ENCODE measurements around the gene KCNE4. TPM values are rescaled to one million over a fixed set of nuclear protein-coding genes. Genes with fewer than 3 reads are reported as not detected.

KCNE4 gene
- total RNA-seq, 1 experiment from 2014 or later, result 2.0 TPM

DNA sequence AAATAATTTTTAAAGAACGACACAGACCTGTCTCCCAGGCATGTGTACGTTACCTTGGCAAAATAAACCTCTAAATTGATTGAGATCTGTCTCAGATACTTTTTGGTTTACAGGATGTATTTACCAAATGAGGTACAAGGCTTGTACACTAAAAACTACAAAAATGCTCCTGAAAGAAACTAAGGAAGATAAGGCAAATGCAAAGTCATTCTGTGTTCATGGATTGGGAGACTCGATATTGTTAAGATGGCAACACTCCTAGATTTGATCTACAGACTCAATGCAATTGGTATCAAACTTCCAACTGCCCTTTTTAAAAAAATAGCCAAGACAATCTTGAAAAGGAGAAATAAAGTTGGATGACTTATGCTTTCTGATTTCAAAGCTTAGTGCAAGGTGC, 11.5 kb upstream of the KCNE4 start:
- DNase-seq (ENCODE audit: low read depth), result no peak

DNA sequence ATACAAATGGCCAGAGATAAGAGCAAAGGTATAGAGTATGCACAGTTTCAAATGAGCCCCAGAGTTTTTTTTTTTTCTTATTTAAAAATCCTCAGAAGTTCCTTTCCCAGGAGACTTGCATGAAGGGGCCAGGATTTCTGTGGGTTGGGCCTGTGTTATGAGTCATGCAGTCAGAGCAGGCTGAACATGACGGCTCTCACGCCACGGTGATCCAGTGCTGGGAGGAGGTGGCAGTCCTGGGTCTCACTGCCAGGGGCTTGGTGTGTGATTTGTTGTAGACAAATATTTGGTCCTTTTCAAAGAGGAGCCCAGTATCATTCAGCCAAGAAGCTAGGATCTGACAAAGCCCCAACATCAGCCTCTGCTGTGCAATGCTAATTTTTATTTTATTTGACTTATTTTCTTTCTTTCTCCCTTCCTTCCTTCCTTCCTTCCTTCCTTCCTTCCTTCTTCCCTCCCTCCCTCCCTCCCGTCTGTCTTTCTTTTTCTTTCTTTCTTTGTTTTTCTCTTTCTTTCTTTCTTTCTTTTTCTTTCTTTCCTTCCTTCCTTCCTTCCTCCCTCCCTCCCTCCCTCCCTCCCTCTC, 10.4 kb upstream of the KCNE4 start:
- DNase-seq (ENCODE audit: low read depth), result peak; percentile 96

DNA sequence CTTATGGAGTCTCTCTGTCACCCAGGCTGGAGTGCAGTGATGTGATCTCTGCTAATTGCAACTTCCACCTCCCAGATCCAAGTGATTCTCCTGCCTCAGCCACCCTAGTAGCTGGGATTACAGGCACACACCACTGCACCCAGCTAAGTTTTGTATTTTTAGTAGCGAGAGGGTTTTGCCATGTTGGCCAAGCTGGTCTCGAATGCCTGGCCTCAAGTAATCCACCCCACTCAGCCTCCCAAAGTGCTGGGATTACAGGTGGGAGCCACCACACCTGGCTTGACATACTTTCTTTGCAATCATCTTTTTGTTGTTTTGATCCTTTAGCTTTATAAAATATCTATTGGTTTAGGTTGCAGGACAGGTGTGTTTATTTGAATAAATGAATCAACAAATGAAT, 9.7 kb upstream of the KCNE4 start:
- DNase-seq (ENCODE audit: low read depth), result no peak

DNA sequence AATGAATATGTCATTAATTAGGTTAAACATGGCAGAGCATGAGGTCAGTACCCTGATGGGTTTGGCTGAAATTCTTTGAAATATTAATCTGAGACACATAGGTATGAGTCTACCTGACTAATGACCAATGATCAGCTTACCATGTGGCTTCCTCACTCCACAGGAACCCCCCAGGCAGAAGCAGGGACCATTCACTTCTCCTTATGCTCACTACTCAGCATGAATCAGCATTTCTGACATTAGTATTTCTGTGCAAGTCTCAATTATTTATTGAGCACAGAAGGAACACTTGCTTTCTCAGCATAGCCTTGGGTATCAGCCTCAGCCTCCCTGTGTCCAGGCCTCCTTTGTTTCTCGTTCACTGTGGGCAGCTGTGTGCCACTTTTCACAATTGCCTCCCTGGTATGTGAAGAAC, 9.3 kb upstream of the KCNE4 start:
- DNase-seq (ENCODE audit: low read depth), result peak; percentile 47

DNA sequence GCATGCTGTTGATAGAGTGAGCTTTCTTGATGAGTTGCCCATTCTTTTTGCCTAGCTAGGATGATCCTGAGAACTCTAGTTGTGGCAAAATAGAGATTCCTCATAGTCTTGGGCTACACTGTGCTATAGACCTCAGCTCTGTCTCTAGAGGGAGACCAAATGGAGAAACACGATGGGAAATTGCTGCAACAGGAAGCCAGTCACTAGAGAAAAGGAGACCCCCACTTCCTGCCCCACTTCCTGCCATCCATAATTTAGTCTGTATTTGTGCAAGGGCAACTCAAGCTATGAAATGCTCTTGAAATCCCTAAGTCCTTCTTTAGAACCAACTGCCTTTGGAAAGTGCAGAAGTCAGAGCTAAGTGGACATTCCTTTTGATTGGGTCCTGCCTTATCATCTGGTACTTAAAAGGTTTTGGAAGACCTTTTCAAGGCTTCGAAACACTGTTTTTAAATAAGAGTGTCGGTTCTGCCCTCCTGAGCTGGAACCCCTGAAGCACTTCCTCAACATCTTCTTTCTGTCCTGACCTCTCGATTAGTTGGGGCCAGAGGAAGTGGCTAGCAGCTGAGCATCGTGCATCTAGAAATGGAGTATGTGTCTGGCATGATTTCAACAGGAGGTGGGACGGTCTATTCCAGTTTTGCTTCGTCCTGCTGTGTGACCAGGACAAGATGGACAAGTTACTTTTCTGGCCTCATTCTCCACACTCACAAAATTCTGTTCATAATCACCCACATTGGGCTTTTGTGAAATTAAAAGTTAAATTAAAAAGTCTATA, 8.6 kb upstream of the KCNE4 start:
- DNase-seq (ENCODE audit: low read depth), result no peak

DNA sequence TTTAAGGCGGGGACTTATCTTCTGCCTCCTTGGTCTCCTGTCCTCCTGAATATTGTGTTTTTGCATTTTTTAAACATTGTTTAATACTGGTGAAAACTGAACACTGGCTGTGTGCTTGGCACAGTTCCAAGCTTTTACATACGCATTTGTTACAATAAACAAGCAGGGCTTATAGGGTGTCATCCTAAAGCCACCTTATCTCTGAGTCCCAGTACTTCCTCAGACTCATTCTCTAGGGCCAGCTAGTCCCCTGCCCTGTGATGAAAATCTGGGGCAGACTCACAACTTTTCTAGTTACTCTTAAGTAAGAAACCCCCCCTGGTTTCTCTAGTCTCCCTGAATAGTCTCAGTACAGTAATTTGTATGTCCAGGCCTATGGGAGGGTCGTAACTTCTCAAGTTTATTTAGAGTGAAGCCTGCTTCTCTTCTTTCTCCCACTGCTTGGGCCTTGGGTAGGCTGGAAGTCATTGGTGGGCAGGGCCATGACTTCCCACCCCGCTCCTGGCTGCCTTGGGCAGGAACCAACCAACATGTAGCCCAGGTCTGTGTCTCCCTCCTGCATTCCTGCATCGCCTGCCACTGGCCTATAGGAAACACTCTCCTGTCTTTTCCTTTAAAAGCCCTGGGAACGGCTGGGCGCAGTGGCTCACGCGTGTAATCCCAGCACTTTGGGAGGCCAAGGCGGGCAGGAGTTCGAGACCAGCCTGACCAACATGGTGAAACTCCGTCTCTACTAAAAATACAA, 7.7 kb upstream of the KCNE4 start:
- no peak for DNase-seq (ENCODE audit: low read depth)

DNA sequence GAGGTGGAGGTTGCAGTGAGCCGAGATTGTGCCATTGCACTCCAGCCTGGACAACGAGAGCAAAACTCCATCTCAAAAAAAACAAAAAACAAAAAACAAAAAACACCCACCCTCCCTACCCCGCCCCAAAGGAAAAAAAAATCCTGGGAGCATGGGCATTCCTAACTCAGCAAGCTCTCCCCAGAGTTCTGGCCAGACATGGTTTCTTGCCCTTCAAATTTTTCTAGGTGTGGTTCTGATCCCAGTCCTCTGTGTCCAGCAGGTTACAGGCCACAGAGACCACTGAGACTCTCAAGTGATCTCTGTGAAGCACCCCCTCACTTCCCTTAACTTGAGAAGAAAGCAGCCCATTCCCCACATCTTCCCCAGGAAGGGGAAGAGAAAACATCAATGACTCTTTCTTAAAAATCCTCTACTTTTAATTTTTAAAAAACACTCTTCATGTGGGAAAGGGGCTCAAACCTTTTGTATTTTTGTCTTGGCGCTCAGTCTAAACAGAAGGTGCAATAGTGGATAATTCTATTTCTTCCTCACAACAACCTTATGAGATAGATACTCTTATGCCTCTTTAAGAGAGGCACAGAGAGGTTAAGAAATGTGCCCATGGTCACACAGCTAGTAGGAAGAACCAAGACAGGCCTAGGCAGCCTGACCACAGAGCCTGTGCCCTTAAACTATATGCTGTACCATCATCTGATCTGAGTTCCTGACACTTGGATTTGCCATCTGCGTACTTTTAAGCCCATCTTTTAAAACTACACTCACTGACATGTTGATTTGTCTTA, 6.9 kb upstream of the KCNE4 start:
- DNase-seq (ENCODE audit: low read depth), result no peak

DNA sequence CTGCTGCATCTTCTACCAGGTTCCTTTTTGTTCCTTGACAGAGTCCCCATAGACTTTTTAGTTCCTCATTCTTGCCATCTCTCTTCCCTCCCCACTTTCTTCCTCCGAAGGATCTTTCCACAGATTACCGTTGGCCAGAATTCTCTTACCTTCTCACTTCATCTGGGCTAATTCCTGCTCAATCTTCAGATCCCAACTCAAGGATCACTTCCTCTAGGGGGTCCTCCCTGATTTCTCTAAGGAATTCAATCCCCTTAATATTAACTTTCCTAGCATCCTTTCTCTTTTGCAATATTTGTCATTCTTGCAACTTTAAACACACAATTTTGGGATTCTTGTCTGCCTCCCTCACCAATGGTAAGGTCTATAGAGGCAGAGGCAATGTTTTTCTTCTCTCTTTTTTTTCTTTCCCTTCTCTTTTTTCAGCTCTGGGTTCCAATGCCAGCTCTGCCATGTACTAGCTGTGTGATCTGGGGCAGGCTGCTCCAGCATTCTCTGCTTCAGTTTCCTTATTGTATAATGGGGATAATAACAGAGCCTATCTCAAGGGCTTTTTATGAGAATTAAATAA, 5.4 kb upstream of the KCNE4 start:
- DNase-seq (ENCODE audit: low read depth), result no peak

DNA sequence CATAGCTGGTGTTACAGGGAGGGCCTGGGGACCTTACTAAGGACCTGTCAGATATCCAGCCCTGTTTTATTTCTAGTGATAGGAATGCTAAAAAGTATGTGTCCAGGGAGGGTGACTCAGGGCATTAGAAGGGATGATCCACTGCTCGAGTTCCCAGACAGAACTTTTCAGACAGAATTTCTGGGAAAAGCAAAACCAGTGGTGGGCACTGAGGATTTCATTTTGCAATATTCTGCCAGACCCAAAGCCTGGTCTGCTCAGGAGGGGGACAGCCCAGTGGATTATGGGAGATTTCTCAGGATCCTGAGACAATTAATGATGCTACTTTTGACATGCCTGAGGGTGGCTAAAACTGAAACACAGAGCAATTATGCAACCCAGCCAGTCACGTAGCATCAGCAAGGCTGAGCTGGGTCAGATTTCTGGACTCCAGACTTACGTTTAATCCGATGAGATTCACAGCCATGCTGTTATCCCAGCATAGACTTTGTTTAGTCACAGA, 4.7 kb upstream of the KCNE4 start:
- DNase-seq (ENCODE audit: low read depth), result no peak

DNA sequence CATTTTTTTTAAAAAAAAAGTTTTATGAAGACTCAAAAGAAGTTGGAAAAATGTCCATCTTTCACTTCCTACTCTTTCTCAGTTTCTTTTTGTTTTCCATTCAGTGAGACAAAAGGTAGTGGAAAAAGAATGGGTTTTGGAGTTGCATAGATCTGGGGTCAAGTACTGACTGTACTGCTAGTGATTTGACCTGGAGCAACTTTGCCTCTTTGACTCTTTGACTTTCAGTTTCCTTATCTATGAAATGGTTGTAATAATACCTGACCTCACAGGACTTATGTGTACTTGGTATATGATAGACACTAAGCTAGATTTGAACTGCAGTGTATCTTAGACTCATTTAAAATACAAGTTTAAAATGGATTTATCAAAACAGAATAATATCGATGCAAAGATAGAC, 3.5 kb upstream of the KCNE4 start:
- DNase-seq (ENCODE audit: low read depth), result no peak

DNA sequence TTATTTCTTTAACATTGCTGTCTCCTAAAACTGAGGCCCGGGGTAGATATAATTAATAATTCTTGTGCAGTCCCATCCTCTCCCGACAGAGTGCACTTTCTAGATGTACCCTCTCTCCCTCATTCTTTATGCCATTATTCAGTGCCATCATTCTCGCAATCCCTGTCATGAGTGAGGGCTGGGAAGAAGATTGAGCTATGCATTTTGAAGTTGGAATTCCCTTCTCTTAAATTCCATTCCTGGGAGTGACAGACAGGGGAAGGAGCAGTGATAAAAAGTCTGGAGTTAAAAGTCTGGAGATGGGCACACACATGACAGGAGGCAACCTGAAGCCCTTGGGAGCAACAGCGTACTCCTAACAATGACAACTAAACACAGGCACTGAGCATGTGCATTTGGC, 2.6 kb upstream of the KCNE4 start:
- DNase-seq (ENCODE audit: low read depth), result no peak

DNA sequence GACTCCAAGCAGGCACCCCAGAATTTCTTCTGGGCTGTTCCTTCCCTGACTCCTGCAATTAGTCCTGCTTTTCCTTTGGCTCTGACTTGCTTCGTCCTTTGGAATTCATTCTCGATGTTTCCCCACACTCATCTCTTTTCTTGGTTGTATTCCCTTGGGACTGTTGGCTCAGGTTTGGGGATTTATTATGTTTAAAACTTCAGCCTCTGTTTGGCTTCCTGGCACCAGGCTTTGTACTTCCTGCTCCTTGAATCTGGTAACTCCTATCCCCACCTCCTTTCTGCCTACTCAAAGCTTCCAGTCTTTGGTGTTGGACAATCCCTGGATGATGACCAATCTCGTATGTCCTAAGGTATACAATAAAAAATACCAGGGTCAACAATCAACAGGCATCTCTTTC, 1.8 kb upstream of the KCNE4 start:
- DNase-seq (ENCODE audit: low read depth), result no peak

DNA sequence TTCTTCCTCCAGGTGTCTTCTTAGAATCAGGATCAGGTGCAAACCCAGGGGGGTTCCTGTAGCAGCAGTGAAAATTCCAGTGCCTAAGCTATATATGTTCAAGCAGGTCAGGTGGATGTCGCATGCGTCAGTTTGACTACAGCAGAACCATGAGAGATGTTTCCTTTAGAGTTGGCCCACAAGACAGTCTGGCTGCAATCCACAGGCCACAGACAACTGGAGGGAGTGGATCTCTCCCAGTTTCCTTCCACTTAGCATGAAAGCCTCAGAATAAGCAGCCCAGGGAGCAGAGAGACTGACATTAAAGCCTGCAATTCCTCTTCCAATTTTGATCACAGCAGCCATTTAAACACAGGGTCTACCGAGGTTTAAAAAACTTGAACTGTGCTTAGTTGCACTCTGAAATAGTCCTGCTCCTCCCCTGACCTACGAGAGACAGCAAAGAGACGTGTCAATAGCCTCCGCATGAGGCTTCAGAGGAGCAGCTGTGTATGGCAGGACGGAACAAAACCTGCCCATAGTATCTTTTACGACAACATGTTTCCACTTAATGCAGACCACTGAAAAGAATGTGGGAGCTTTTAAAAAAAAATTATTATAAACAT, 988 bp upstream of the KCNE4 start:
- no peak for DNase-seq (ENCODE audit: low read depth)

DNA sequence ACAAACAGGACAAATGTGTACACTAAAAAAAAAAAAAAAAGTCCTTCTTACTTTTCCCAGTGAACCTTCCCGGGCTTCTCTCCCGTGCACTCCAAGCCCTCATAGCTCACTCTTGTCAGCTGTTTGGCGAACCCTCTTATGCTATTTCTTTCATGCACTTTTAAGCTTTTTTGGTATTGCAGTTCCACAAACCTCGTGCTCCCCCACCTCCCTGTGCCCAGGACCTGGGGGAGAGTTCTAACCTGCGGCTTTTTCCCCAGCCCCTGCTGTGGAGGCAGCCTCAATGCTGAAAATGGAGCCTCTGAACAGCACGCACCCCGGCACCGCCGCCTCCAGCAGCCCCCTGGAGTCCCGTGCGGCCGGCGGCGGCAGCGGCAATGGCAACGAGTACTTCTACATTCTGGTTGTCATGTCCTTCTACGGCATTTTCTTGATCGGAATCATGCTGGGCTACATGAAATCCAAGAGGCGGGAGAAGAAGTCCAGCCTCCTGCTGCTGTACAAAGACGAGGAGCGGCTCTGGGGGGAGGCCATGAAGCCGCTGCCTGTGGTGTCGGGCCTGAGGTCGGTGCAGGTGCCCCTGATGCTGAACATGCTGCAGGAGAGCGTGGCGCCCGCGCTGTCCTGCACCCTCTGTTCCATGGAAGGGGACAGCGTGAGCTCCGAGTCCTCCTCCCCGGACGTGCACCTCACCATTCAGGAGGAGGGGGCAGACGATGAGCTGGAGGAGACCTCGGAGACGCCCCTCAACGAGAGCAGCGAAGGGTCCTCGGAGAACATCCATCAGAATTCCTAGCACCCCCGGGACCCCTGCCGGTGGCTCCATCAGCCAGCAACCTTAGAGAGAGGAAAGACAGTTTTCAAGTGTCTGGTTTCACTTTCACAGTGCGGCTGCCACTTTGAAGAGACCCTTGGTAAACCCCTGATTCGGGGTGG, 826 bp downstream of the KCNE4 start:
- DNase-seq (ENCODE audit: low read depth), result peak; percentile 35

DNA sequence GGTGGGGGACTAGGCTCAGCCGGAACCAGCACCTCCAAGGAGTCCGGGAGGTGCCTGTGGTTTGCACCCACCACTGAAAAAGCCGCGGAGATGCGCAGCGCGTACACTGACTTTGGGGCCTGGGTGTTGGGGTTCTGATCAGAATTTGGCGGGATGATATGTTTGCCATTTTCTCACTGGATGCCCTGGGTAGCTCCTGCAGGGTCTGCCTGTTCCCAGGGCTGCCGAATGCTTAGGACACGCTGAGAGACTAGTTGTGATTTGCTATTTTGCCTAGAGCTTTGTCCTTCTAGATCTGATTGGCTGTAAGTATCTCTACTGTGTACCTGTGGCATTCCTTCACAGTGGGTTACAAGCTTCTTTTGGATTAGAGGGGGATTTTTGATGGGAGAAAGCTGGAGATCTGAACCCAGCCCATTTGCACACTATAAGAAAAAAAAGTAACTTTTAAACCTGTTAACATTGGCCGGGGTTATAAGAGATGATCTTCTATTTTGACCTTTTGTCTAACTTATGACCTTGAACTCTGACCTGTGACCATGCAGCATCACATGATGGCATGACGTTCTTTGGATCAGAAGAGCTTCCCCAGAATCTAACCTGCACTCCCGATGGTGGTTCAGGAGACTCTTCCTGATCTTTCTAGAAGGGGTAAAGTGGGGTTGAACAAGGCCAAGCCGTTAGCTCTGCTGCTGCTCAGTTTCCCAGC, 1.6 kb downstream of the KCNE4 start:
- no peak for DNase-seq (ENCODE audit: low read depth)

DNA sequence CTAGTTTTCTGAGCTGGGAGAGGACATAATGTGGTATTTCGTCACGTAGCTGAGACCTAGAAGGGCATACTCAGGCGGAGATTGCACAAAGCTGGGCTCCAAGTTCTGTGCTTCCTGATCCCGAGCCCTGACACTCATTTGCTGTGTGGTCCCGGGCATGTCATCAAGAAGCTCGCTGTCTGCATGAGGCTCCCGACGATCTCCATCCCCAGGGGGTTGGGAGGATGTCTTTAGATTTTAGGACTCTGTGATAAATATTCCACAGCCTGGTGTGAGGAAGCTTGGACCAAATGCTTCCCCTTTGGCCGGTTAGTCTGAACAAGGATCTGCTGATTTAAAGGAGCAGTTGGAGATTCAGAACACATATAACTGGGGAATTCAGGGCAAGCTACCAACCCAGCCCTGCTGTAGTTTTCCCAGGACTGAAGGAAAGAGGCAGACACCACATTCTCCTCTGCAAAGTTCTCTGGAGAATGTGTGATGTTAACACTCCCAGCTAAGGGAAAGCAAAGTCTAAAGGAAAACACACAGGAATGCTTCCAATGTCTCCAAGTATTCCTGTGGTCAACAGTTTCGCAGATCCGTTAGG, 2.3 kb downstream of the KCNE4 start:
- DNase-seq (ENCODE audit: low read depth), result no peak

DNA sequence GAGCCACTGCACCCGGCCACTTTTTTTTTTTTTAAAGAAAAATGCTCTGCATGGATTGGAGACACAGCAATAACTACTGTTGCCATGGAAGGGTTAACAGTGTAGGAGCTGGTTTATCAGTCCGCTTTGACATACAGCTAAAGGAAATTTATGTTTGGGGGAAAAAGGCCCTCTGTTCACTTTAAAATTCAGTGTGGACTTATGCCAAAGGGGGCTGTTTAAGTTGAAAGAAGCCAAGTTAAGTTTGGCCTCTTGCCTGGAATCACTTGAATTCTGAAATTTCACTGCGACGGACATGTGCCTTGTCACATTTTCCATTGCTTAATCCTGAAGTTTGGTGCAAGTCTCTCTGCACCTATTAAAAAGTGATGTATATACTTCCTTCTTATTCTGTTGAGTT, 3.1 kb downstream of the KCNE4 start:
- DNase-seq (ENCODE audit: low read depth), result no peak

DNA sequence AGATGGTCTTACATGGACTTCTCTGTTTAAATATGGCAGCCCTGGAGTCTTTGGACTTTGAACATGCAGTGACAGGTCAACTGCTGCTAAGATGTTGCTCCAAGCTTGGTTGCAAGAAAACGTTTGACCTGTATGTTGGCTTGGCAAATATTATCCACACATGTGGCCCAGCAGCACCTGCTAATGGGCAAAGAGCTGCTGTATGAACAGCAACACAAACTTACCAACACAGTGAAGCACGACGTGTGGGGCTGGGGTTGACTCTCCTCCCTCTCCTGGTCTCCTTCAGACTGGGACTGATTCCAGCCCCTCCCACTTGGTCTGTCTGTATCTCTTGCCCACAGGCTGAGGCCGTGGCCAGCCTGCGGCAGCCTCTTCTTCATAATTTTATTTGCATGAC, 3.8 kb downstream of the KCNE4 start:
- no peak for DNase-seq (ENCODE audit: low read depth)
